Spinal cord (tissue), 10 donors: Measurements from ENCODE around the gene ZNF536. TPM values are rescaled to one million over a fixed set of nuclear protein-coding genes. Genes with fewer than 3 reads are reported as not detected.

Source experiments
- DNase-seq, 6 donors: peaks; one replicate each; pipeline versions ENCODE4 v3.0.0 to v3.0.0-alpha.2; 2013 to 2015; ENCODE audit warnings: low spot score in 6 of 6, low read depth in 4 of 6
- H3K27ac ChIP-seq: one replicate; pipeline ENCODE4 v1.5.1; 2013; ENCODE audit warnings: low read depth, low read length, control low read depth
- H3K27me3 ChIP-seq: one replicate; pipeline ENCODE4 v1.6.1; 2013; ENCODE audit warnings: low read length; ENCODE audit not compliant: control insufficient read depth, insufficient read depth
- H3K36me3 ChIP-seq: one replicate; pipeline ENCODE4 v1.6.1; 2013; ENCODE audit warnings: low read length; ENCODE audit not compliant: control insufficient read depth, insufficient read depth
- H3K4me1 ChIP-seq: one replicate; pipeline ENCODE4 v1.6.1; 2013; ENCODE audit warnings: low read length; ENCODE audit not compliant: control insufficient read depth, insufficient read depth
- H3K4me3 ChIP-seq: one replicate; pipeline ENCODE4 v1.5.1; 2013; ENCODE audit warnings: low read depth, low read length, control low read depth
- H3K9me3 ChIP-seq: one replicate; pipeline ENCODE4 v1.6.1; 2013; ENCODE audit warnings: low read length; ENCODE audit not compliant: control insufficient read depth, insufficient read depth
- WGBS: methylation state at CpG from one replicate; pipeline ENCODE4 v1.1.5; 2013; ENCODE audit warnings: missing lambda C conversion rate; ENCODE audit not compliant: insufficient coverage; 5-methylcytosine and 5-hydroxymethylcytosine counted together
- polyA plus RNA-seq, 2 donors: library from polyadenylated mRNA; unstranded; fragments of 120-200 nt; gene quantifications; one replicate each; pipeline ENCODE4 v1.2.1, GENCODE V29; 2013; ENCODE audit not compliant: insufficient read length in 2 of 2
- total RNA-seq, 2 donors: library from RNA; depleted of rRNA in 1 of 2; stranded (reverse); fragments of 120-200 nt in 1 of 2; fragments of >200 nt in 1 of 2; gene quantifications; one replicate each; pipeline versions ENCODE4 v1.2.3 to v1.2.4, GENCODE V29; 2013 to 2014
- donor health status: healthy.

ZNF536 gene
- total and polyA plus RNA-seq, 4 donors = 26.2 to 41.1 (median 28.9) TPM

- no CpG with 5 or more reads among the region's 2 CpGs for WGBS
- no peak overlapping the region for H3K4me3 ChIP-seq
- no peak overlapping the region for H3K27ac ChIP-seq
- H3K27me3 ChIP-seq = no peaks in the 10 kb centered on the region
- H3K36me3 ChIP-seq = peaks cover 14% of the 10 kb centered on the region
- H3K4me1 ChIP-seq = no peaks in the 10 kb centered on the region
- peak in 1 of 6 donors; percentile 32 for DNase-seq
- H3K9me3 ChIP-seq = no peaks in the 10 kb centered on the region
Measured at GRCh38 chr19:30547246-30547645, 175.1 kb downstream of the ZNF536 start.

GRCh38 chr19:30549151-30549550, 177.0 kb downstream of the ZNF536 start:
- 98% methylated on average over 12 of the region's 13 CpGs for WGBS
- H3K9me3 ChIP-seq = no peaks in the 10 kb centered on the region
- no peaks in the 10 kb centered on the region for H3K4me1 ChIP-seq
- H3K4me3 ChIP-seq = no peak overlapping the region
- no peak for DNase-seq
- no peaks in the 10 kb centered on the region for H3K27me3 ChIP-seq
- peaks cover 14% of the 10 kb centered on the region for H3K36me3 ChIP-seq
- no peak overlapping the region for H3K27ac ChIP-seq

- WGBS = 73% methylated on average over 11 of the region's 11 CpGs
- Histone ChIP-seq H3K4me3 (no peak overlapping the region), H3K36me3 (peaks cover 14% of the 10 kb centered on the region), H3K27ac (no peak overlapping the region), H3K9me3 (no peaks in the 10 kb centered on the region), H3K4me1 (peaks cover 6% of the 10 kb centered on the region), H3K27me3 (no peaks in the 10 kb centered on the region)
- DNase-seq = no peak
Measured at GRCh38 chr19:30551271-30551670, 179.1 kb downstream of the ZNF536 start.

GRCh38 chr19:30552593-30552992, 180.4 kb downstream of the ZNF536 start:
- no peak for DNase-seq
- WGBS = 100% methylated on average over 1 of the region's 5 CpGs
- no peaks in the 10 kb centered on the region for H3K9me3 ChIP-seq
- peaks cover 7% of the 10 kb centered on the region for H3K4me1 ChIP-seq
- no peak overlapping the region for H3K4me3 ChIP-seq
- no peaks in the 10 kb centered on the region for H3K27me3 ChIP-seq
- peaks cover 14% of the 10 kb centered on the region for H3K36me3 ChIP-seq
- no peak overlapping the region for H3K27ac ChIP-seq

DNA sequence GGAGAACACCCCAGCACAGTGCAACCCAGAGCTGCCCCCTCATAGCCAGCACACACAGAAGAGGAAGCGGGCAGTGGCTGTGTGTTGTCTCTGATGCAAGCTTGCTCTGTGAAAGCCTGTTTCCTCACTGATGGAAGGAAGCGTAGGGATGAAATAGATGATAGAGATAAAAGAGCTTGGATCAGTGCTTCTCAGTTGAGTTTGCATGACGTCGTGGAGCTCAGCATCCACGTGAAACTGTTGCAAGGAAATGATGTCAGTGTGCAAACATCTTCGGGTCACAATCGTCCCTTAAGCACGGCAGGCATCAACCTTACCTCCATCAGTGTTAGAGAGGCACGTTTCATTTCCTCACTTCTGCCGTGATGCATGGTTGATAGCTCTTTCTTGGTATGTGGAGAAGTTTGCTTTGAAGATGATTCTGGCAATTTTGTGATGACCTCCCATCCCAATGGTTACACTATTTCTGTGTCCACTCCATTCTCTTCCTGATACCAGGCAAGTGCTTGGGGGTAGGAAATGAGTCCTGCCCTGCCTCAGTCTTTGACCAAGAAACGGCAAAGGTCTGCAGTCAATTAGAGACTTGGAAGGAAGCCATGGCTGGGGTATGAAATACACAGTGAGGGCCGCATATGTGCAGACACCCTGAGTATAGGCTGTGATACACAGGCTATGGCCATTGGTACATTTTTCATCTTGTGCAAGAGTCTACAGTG, 183.0 kb downstream of the ZNF536 start:
- no peak for DNase-seq
- 79% methylated on average over 6 of the region's 12 CpGs for WGBS
- no peaks in the 10 kb centered on the region for H3K27me3 ChIP-seq
- H3K9me3 ChIP-seq = no peaks in the 10 kb centered on the region
- H3K36me3 ChIP-seq = no peaks in the 10 kb centered on the region
- peaks cover 7% of the 10 kb centered on the region for H3K4me1 ChIP-seq
- H3K27ac ChIP-seq = no peak overlapping the region
- H3K4me3 ChIP-seq = no peak overlapping the region

DNA sequence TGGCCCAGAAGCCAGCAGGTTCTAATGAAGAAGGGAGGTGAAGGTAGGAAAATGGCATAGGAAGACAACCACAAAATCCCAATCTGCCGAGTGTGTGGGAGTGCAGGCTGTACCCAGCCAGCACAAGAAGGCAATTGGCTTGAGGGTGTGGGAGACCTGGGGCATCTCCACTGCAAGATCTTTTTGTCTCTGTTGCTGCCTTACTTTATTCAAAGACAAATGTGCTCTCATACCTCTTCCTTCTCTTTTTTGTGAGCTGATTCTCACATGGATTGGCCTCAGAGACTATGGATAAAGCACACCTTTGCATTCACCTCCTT, 183.6 kb downstream of the ZNF536 start:
- H3K27me3 ChIP-seq = no peaks in the 10 kb centered on the region
- no peak for DNase-seq
- H3K4me1 ChIP-seq = peaks cover 7% of the 10 kb centered on the region
- WGBS = 86% methylated on average over 1 of the region's 1 CpG
- H3K36me3 ChIP-seq = no peaks in the 10 kb centered on the region
- H3K4me3 ChIP-seq = no peak overlapping the region
- no peak overlapping the region for H3K27ac ChIP-seq
- no peaks in the 10 kb centered on the region for H3K9me3 ChIP-seq

GRCh38 chr19:30556230-30556711, 184.1 kb downstream of the ZNF536 start:
- WGBS = 26% methylated on average over 4 of the region's 6 CpGs
- H3K4me1 ChIP-seq = peaks cover 7% of the 10 kb centered on the region

DNA sequence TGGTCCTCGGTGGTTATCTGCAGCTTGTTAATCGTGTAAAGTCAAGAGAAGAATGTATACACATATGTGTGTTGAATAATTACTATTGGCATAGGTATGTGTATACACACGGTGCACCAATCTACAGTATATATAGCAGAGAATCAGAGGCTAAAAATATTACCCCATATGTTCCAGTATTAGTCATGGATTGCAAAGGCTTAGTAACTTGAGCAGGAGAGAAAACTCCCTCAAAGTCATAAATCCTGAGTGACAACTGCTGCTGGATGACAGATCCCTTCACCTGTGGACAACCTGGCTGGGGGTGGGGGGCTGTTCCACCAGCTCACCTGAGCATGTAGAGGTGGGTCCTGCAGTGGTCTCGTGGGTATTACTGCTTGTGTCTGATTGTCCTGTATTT, 185.0 kb downstream of the ZNF536 start:
- no peaks in the 10 kb centered on the region for H3K36me3 ChIP-seq
- no peak overlapping the region for H3K27ac ChIP-seq
- H3K27me3 ChIP-seq = no peaks in the 10 kb centered on the region
- DNase-seq = no peak
- H3K4me3 ChIP-seq = no peak overlapping the region
- H3K9me3 ChIP-seq = no peaks in the 10 kb centered on the region
- H3K4me1 ChIP-seq = peaks cover 7% of the 10 kb centered on the region
- WGBS = no CpG with 5 or more reads among the region's 4 CpGs

More at GRCh38 chr19:30556230-30556711, 184.1 kb downstream of the ZNF536 start:
- Histone ChIP-seq H3K36me3 (no peaks in the 10 kb centered on the region), H3K27ac (no peak overlapping the region), H3K27me3 (no peaks in the 10 kb centered on the region), H3K9me3 (no peaks in the 10 kb centered on the region), H3K4me3 (no peak overlapping the region)
- DNase-seq = peak in 1 of 6 donors; percentile 33

DNA sequence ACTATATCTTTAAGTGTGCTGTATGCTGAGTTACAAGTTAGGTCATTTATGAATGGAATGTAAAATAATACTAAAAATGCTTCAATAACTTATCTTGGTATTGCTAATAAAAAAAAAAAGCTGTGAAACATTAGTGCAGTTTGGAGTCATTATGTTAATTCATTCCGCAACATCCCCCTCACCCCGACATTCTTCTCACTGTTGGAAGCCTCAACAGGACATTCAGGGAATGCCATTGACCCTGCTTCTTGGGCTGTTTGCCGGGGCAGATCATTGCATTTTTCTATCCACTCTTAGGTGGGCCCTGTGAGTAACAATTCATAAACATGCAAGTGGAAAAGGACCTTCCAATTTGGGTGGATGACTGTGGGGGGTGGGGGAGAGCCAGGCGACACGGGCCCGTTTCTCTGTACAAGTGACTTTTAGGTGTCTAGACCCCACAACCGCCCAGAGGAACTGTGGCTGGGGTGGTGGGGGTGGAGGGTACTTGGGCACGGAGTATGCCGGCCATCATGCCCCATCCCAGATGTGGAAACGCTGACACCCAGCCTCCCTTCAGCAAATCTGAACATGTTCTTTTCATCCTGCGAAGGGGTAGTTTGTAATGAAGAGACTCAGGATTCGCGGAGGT, 185.9 kb downstream of the ZNF536 start:
- no peak for DNase-seq
- Histone ChIP-seq H3K4me3 (no peak overlapping the region), H3K27me3 (no peaks in the 10 kb centered on the region), H3K27ac (no peak overlapping the region), H3K36me3 (no peaks in the 10 kb centered on the region), H3K9me3 (no peaks in the 10 kb centered on the region), H3K4me1 (peaks cover 7% of the 10 kb centered on the region)
- 100% methylated on average over 3 of the region's 13 CpGs for WGBS

- H3K9me3 ChIP-seq = no peaks in the 10 kb centered on the region
- WGBS = 94% methylated on average over 3 of the region's 6 CpGs
- H3K4me3 ChIP-seq = no peak overlapping the region
- peaks cover 9% of the 10 kb centered on the region for H3K4me1 ChIP-seq
- DNase-seq = no peak
- no peak overlapping the region for H3K27ac ChIP-seq
- H3K27me3 ChIP-seq = no peaks in the 10 kb centered on the region
- H3K36me3 ChIP-seq = no peaks in the 10 kb centered on the region
Measured at GRCh38 chr19:30558793-30559192, 186.6 kb downstream of the ZNF536 start.
